Anterior cingulate cortex (tissue), 58 donors: ENCODE measurements around the gene SLC47A2.
"Not testable (repeated sequence)": the region's sequence is repeated elsewhere in the genome, so short reads cannot be mapped to it uniquely, and the experiment has no call there.

Source experiments
- DNase-seq, 58 donors: peaks; one replicate each; lab custom pipeline; 2025; lab: John Stamatoyannopoulos, UW

Gene SLC47A2, protein sequence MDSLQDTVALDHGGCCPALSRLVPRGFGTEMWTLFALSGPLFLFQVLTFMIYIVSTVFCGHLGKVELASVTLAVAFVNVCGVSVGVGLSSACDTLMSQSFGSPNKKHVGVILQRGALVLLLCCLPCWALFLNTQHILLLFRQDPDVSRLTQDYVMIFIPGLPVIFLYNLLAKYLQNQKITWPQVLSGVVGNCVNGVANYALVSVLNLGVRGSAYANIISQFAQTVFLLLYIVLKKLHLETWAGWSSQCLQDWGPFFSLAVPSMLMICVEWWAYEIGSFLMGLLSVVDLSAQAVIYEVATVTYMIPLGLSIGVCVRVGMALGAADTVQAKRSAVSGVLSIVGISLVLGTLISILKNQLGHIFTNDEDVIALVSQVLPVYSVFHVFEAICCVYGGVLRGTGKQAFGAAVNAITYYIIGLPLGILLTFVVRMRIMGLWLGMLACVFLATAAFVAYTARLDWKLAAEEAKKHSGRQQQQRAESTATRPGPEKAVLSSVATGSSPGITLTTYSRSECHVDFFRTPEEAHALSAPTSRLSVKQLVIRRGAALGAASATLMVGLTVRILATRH

DNA sequence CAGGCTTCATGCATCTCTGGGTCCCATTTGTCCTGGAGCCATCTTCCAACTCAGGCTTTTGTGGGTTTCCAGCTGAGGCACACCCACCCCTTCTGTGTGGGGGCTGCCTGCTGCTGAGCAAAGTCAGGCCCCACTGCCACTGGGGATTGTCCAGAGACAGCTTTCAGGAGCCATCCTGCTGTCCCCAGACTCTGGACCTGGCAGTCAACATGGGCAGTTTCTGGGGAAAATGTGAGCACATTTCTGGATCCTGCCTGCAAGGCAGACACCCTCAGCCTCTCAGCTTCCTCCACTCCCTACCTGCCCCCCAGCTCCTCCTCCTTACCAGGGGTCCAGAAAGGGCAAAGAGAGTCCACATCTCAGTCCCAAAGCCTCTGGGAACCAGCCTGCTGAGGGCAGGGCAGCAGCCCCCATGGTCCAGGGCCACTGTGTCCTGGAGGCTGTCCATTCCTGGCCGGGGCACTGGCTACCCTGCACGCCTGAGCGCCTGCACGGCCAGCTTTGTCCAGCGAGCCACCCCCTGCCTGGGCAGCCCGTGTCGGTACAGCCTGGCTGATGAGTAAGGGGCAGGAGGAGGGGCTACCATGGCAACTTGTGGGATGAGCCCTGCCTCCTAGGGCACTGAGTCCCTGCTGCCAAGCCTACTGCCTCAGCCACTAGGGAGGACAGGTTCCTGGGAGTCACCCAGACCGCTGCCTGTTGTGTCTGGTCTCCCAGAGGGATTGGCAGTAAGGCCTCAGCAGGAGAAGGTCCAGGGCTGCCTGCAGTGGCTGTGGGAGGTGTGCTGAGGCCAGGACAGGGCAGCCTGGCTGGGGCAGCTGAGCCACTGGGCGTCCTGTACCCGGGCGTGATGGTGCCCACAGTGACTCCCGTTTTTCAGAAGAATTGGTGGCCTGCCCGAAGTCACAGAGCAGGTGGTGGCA, at the start of gene SLC47A2:
Gene SLC47A2, minus strand, starts transcription at position 477 of the 923 bp plus-strand sequence. Its CDS starts 29 bp downstream, at position 448.
- peak in 10 of 58 donors; percentile 9 to 88 (median 25) for DNase-seq

GRCh38 chr17:19766016-19766415, 49.6 kb upstream of the SLC47A2 start:
- no peak for DNase-seq

- DNase-seq: not testable (repeated sequence)
Measured at GRCh38 chr17:19763991-19764390, 47.6 kb upstream of the SLC47A2 start.

DNA sequence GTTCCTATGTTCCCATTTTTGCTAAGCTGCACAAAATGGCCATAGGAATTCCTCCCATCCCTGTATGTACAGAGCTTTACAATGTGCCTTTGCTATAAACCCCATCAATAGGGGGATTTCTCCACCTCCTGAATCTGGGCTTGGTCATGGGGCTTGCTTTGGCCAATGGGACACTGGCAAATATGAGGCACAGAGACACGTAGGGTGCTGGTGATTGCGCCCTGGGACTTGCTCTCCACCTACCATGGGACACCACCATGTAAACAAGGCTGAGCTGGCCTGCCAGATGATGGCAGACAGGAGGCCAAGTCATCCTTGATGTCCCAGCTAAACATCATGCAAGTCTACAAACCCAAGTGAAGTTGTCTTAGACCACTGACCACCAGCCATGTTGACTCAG, 47.0 kb upstream of the SLC47A2 start:
- DNase-seq: no peak

GRCh38 chr17:19762515-19762961, 46.2 kb upstream of the SLC47A2 start:
- peak in 46 of 58 donors; percentile 21 to 81 (median 49) for DNase-seq

- peak in 1 of 58 donors; percentile 7 for DNase-seq
Measured at GRCh38 chr17:19760746-19761145, 44.4 kb upstream of the SLC47A2 start.

DNA sequence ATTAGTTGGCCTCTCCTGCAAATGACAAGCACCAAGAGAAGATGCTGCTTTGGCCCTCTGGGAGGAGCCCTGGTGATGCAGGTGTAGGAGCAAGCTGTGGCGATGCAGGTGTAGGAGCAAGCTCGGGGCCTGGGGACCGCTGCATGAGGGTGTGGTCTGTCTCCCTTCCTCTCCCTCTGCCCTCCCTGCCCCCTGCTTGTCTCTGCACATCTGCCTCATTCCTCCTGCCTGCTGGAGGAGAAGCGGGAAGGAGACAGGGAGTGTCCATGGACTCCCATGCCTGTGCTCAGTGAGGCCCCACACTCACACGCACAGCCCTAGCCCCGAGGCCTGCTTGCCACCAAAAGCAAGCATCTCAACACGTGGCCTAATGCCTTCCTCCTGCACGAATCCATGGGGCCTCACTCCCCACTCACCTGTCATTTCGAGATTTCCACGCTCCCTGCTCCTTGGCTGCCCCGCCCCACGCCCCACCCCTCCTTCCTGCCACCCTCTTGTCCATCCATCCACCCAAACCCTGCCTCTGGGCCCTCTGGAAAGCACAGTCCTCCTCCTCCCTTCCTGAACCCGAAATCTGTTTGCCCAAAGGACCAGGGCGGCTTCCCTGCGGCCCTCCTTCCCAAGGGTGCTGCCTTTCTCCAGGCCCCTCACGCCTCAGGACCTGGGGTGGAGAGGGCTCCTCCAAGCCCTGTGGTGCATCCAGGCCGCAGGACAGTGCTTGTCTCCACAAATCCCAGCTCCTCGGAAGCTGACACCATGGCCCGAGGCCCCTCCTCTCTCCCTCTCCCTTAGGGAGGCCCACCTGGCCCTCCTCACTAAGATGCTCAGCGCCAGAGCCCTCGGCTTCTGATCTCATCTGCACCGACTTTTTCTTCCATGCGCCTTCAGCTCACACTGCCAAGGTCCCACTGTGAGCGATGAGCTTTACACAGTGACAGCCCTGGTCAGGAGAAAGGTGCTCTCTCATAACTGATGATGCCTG, 43.5 kb upstream of the SLC47A2 start:
- DNase-seq: no peak

DNA sequence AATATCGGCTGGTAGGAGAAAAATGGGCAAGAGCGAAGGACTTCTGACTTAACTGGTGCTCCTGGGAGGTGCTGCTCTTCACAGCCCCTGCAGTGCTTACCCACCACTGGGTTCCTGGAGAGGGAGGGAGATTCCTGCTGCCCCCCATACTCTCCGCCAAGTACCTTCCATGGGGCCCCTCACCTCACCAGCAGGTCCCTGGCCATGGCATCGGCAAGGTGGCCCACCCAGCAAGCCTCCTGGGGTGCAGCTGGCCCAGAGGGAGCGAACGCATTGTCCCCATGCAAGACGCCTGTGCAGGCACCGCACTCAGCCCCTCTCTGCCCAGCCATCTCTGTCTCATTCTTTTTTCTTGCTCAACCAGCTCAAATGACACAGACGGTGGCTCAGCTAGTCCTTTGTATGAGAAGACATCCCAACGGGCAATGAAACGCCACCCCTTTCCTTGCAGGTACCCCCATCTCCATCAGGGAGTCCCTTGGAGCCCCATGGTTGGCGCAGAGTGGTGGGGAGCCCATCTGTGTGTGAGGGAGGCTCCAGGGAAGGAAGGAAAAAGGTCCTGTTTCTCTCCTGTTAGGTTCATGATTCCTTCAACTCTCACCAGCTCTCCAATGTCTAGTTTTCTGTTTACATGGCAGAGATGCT, 41.3 kb upstream of the SLC47A2 start:
- DNase-seq: no peak

- no peak for DNase-seq
Measured at GRCh38 chr17:19756546-19756945, 40.2 kb upstream of the SLC47A2 start.

GRCh38 chr17:19755821-19756510, 39.6 kb upstream of the SLC47A2 start:
- no peak for DNase-seq

DNA sequence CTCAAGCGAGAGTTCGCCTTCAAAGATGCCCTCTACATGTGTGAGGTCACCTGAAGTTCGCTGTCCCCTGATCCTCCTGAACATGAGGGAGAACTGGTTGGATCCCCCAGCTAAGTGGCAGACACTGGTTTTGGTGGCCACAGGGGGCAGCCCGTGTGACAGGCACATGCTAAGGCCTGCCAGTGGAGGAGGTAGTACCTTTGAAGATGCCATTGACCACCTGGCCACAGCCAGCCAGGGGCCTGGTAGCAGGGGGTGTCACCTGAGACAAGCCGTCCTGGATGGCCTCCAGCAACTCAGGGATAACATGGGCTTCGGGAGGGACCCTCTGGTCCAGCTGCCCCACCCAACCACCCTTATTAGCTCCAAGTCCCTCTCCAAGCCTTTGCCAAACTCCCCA, 39.0 kb upstream of the SLC47A2 start:
- DNase-seq: no peak

DNA sequence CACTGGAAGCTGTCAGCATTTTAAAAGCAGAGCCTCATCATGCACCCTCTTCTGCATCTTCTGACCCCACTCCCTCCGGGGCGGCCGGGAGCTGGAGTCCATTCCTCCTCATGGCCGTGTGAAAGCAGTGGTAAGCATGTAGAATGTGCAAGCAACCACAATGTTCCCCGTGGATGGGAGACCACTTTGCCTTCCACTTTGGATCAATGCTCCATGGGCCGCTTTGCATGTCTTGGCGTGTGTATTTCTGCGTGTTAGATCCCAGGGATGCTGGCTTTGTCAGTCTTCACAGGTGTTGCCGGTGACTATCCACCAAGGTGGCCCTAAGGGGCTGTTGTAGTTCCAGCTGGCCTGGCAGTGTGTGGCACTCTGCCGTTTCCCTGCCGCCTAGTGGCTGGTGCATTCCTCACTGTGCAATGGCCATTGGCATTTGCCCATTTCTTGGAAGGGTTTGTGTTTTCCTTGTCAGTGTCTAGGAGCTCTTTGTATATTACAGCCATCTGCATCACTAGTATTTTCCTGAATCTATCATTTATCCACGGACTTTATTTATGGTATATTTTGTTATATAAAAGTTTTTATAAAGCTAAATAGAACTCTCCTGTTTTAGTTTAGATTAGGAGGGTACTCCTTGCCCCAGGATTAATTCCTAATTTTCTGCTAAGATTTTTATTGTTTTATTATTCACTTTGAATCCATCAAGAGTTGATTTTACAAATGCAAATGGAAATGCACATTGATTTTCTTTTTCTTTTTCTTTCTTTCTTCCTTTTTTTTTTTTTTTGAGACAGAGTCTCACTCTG, 37.5 kb upstream of the SLC47A2 start:
- peak in 38 of 58 donors; percentile 10 to 71 (median 36) for DNase-seq

DNA sequence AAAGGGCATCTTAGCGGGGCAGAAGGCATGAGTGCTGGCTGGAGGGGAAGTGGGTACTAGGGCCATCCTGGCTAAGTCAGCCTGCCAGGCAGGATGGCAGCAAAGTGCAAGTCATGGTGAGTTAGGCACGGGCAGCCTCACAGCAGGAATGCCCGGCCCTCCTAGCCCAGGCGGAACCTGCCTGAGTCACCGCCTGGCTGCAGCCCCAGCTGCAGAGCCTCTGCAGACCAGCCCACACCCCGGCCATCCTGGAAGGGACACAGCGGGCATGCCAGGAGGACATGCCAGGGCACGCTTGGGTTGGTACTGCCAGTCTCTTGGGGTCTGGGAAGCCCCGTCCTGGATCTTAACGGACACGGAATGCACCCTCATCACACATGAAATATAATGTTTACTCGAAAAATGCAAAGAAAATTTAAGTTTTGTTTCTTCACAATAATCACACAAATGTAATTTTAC, 36.7 kb upstream of the SLC47A2 start:
- DNase-seq: peak in 41 of 58 donors; percentile 17 to 90 (median 50)

- peak in 13 of 58 donors; percentile 9 to 76 (median 43) for DNase-seq
Measured at GRCh38 chr17:19752216-19753050, 36.0 kb upstream of the SLC47A2 start.

- DNase-seq: no peak
Measured at GRCh38 chr17:19750835-19751234, 34.5 kb upstream of the SLC47A2 start.

DNA sequence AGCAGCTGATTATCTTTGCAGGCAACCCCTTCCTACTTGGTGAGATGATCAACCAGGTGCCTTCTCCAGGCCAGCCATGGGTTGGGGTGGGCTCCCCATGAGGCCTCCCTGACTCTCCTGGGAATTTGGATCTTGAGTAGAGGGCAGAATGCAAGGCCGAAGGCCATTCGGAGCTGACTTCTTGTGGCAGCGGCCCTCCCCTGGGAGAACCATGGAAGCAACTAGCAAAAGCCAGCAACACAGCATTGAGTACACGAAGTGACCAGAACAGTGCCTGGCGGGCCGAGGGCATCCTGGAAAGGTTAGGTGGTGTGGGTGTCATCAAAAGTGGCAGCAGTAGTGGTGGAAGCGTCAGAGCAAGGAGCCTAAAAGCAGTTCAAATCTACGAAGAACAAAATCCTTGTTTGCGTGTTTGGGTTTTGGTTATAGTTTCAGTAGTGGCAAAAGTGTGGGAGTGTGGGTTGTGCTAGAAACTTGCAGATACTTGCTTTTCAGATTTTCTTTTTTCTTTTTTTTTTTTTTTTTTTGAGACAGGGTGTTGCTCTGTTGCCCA, 33.7 kb upstream of the SLC47A2 start:
- no peak for DNase-seq
